Endothelial cell of umbilical vein (primary cell): ENCODE measurements around the gene TRMT112. TPM values are rescaled to one million over a fixed set of nuclear protein-coding genes. Genes with fewer than 3 reads are reported as not detected.

ENCODE experiments used
- BruUV-seq: library from RNA; stranded (reverse); fragments of 400-500 nt; replicated peaks from 2 replicates; lab custom pipeline; 2021; lab: Mats Ljungman, UMichigan
- CTCF ChIA-PET: fragments of 300-600, 350-600 bp; sonication (Branson Sonifier 250); formaldehyde crosslinking; loops from one replicate; lab custom pipeline; 2021; ENCODE audit warnings: antibody characterized with exemption, inconsistent platforms; lab: Charles Lee
- POLR2A ChIA-PET: fragments of 300-600, 350-600 bp; sonication (Branson Sonifier 250); formaldehyde crosslinking; loops from one replicate; lab custom pipeline; 2021; ENCODE audit warnings: antibody characterized with exemption, inconsistent platforms; lab: Charles Lee
- DNase-seq: peaks from one replicate; pipeline ENCODE4 v3.0.0-alpha.2; 2011; ENCODE audit warnings: low read depth, low spot score
- FAIRE-seq: peaks from 2 replicates; lab custom pipeline; 2011; peaks lifted over from hg19 to GRCh38; lab: Jason Lieb, UNC
- H2AFZ ChIP-seq: 2 replicates; pipeline ENCODE4 v1.6.0; 2012; ENCODE audit warnings: low read depth, low read length, control low read depth, inconsistent platforms
- H3K27ac ChIP-seq: 2 replicates; pipeline ENCODE4 v1.5.1; 2011; ENCODE audit warnings: low read depth, mild to moderate bottlenecking, control low read depth, low read length, moderate library complexity; ENCODE audit not compliant: insufficient read depth
- H3K27me3 ChIP-seq, 2 experiments: 2 replicates each; pipeline versions ENCODE4 v1.6.0 to v1.6.1; 2011; ENCODE audit warnings: low read length in 2 of 2, mixed read lengths in 1 of 2; ENCODE audit not compliant: control insufficient read depth in 2 of 2, insufficient read depth in 2 of 2
- H3K36me3 ChIP-seq, 2 experiments: 2 replicates in 1 of 2; 3 replicates in 1 of 2; pipeline ENCODE4 v1.5.1; 2011; ENCODE audit warnings: low read length in 2 of 2, mild to moderate bottlenecking in 1 of 2, moderate library complexity in 1 of 2; ENCODE audit not compliant: control insufficient read depth in 2 of 2, insufficient read depth in 2 of 2; ENCODE audit errors: extremely low read depth in 1 of 2
- H3K4me1 ChIP-seq: 3 replicates; pipeline ENCODE4 v1.5.1; 2011; ENCODE audit warnings: mild to moderate bottlenecking, low read length; ENCODE audit not compliant: control insufficient read depth, insufficient read depth; ENCODE audit errors: extremely low read depth
- H3K4me2 ChIP-seq: 2 replicates; pipeline ENCODE4 v1.6.1; 2011; ENCODE audit warnings: low read length, control low read depth, mixed read lengths; ENCODE audit not compliant: insufficient read depth
- H3K4me3 ChIP-seq, 3 experiments: fragments of 200-600 bp in 1 of 3; sonication (generic), shearing (Covaris generic) in 1 of 3; replicated peaks in 1 of 3; 2 replicates each; pipeline ENCODE4 v1.5.1; 2011 to 2016; ENCODE audit warnings: control low read depth in 3 of 3, low read length in 3 of 3, mild to moderate bottlenecking in 2 of 3, inconsistent platforms in 1 of 3, low read depth in 1 of 3, moderate library complexity in 1 of 3; ENCODE audit not compliant: insufficient read depth in 1 of 3
- H3K79me2 ChIP-seq: 2 replicates; pipeline ENCODE4 v1.6.0; 2012; ENCODE audit warnings: low read length, inconsistent platforms; ENCODE audit not compliant: control insufficient read depth, insufficient read depth
- H3K9ac ChIP-seq: replicated peaks from 2 replicates; pipeline ENCODE3; 2011; ENCODE audit warnings: low read length, control low read depth; ENCODE audit not compliant: insufficient read depth; ENCODE audit errors: extremely low read depth
- H3K9me1 ChIP-seq: replicated peaks from 3 replicates; pipeline ENCODE4 v1.6.0; 2011; ENCODE audit warnings: mild to moderate bottlenecking, low read length; ENCODE audit not compliant: control insufficient read depth, insufficient read depth; ENCODE audit errors: extremely low read depth
- H3K9me3 ChIP-seq: replicated peaks from 2 replicates; pipeline ENCODE4 v1.5.1; 2012; ENCODE audit warnings: low read length, inconsistent platforms; ENCODE audit not compliant: control insufficient read depth, insufficient read depth
- H4K20me1 ChIP-seq: replicated peaks from 2 replicates; pipeline ENCODE3; 2011; ENCODE audit warnings: mild to moderate bottlenecking, low read length; ENCODE audit not compliant: control insufficient read depth, insufficient read depth; ENCODE audit errors: extremely low read depth
- CTCF ChIP-seq, 2 donors: IDR thresholded peaks; 1 replicate in 1 of 2; 2 replicates in 1 of 2; pipeline ENCODE4 v1.5.1; 2011; ENCODE audit warnings: low read length in 2 of 2, mild to moderate bottlenecking in 2 of 2, moderate library complexity in 2 of 2, control low read depth in 1 of 2, inconsistent platforms in 1 of 2, low read depth in 1 of 2; ENCODE audit not compliant: insufficient read depth in 1 of 2; ENCODE audit errors: extremely low read depth in 1 of 2
- EZH2 ChIP-seq: IDR thresholded peaks from 2 replicates; pipeline ENCODE4 v1.6.1; 2012; ENCODE audit warnings: borderline replicate concordance, low read depth, mild to moderate bottlenecking, moderate library complexity, low read length, inconsistent platforms; ENCODE audit not compliant: severe bottlenecking
- FOS ChIP-seq: IDR thresholded peaks from 2 replicates; pipeline ENCODE4 v1.6.1; 2011; ENCODE audit warnings: mild to moderate bottlenecking, low read length, moderate library complexity, borderline replicate concordance; ENCODE audit not compliant: insufficient read depth
- GATA2 ChIP-seq: IDR thresholded peaks from 2 replicates; pipeline ENCODE4 v1.7.0; 2011; ENCODE audit warnings: low read depth, mild to moderate bottlenecking, moderate library complexity, mixed read lengths, low read length; ENCODE audit not compliant: insufficient read length, insufficient read depth
- JUN ChIP-seq: IDR thresholded peaks from 2 replicates; pipeline ENCODE4 v1.6.1; 2011; ENCODE audit warnings: borderline replicate concordance, low read depth; ENCODE audit not compliant: insufficient read length, insufficient read depth
- MAX ChIP-seq: IDR thresholded peaks from 2 replicates; pipeline ENCODE4 v1.6.1; 2011; ENCODE audit not compliant: insufficient read depth, insufficient read length
- MYC ChIP-seq: IDR thresholded peaks from one replicate; pipeline ENCODE4 v1.6.1; 2011; ENCODE audit warnings: mild to moderate bottlenecking, low read depth, low read length
- POLR2A ChIP-seq: IDR thresholded peaks from 2 replicates; pipeline ENCODE4 v1.6.1; 2012; ENCODE audit warnings: low read depth, mild to moderate bottlenecking, control low read depth, low read length
- POLR2AphosphoS5 ChIP-seq: IDR thresholded peaks from 2 replicates; pipeline ENCODE4 v1.6.1; 2012; ENCODE audit warnings: low read depth, mild to moderate bottlenecking, control low read depth, low read length, moderate library complexity; ENCODE audit not compliant: insufficient read depth
- dilution Hi-C: fragments of 300-500 bp; cut with MboI; formaldehyde crosslinking; loops from one replicate; pipeline ENCODE4 v1.15.0; 2019; ENCODE audit warnings: low sequenced_read_pairs; ENCODE audit not compliant: extremely low pct_ligation_motif_present
- intact Hi-C: fragments of 100-400 bp; cut with micrococcal nuclease; formaldehyde crosslinking; loops from one replicate; pipeline ENCODE4 v1.10.0; 2022
- polyA plus RNA-seq, 4 experiments: library from polyadenylated mRNA; depleted of rRNA in 3 of 4; stranded (reverse) in 3 of 4; unstranded in 1 of 4; fragments of >200 nt; gene quantifications; 2 replicates each; pipeline versions ENCODE4 v1.2.1 to v1.2.3, GENCODE V29; 2011 to 2012; ENCODE audit warnings: missing spikeins in 1 of 4
- total RNA-seq: library from RNA; stranded (reverse); gene quantifications from 2 replicates; pipeline ENCODE4 v1.2.3, GENCODE V29; 2021

TRMT112 gene
- total and polyA plus RNA-seq, 2 donors (not counting 3 experiments of a cell fraction or from before 2014, with no cell fraction given) = 195 to 575 TPM

GRCh38 chr11:64366751-64367150 lies 49.4 kb upstream of the TRMT112 start:
- Histone ChIP-seq H3K4me3 (no peak overlapping the region), H4K20me1 (no peaks in the 10 kb centered on the region), H3K4me1 (no peaks in the 10 kb centered on the region), H3K9ac (no peak overlapping the region), H2AFZ (no peak overlapping the region), H3K9me1 (no peaks in the 10 kb centered on the region), H3K27me3 (no peaks in the 10 kb centered on the region), H3K9me3 (no peaks in the 10 kb centered on the region), H3K27ac (no peak overlapping the region), H3K4me2 (no peak overlapping the region), H3K36me3 (peaks cover 5 to 30% of the 10 kb centered on the region in 2 experiments), H3K79me2 (no peaks in the 10 kb centered on the region)
- no TSS peak for BruUV-seq
- no peak for DNase-seq
- no peak for TF ChIP-seq POLR2A
- TF ChIP-seq GATA2 = no peak
- no peak for TF ChIP-seq MAX
- TF ChIP-seq JUN = no peak
- no peak for TF ChIP-seq CTCF (IDR thresholded peaks at IDR 0.05; ENCODE audit: extremely low read depth in 1 of 2, insufficient read depth in 1 of 2, low read depth in 1 of 2, low read length in 2 of 2)
- TF ChIP-seq FOS = no peak
- no peak for TF ChIP-seq EZH2
- TF ChIP-seq POLR2AphosphoS5 = no peak
- no peak for TF ChIP-seq MYC
- intact Hi-C loops (no loop called here), dilution Hi-C loops (no loop called here)
- FAIRE-seq = no peak
- POLR2A ChIA-PET = interaction anchor here (1.4 kb wide), 1 partner anchor 11 kb away, joined by 11 read pairs; no protein-coding TSS in a partner anchor
- CTCF ChIA-PET = interaction anchor here (3.2 kb wide), 1 partner anchor 11 kb away, joined by 19 read pairs; no protein-coding TSS in a partner anchor
